Endometrium (tissue), 2 donors: ENCODE results near the gene CLCN4.

Experiments
- FAIRE-seq: peaks from 2 replicates; lab custom pipeline; 2012; peaks lifted over from hg19 to GRCh38; lab: Jason Lieb, UNC
- donor health status: control.
- donor health status: control.

Gene CLCN4

GRCh38 chrX:10244915-10245622 is 88.3 kb downstream of the CLCN4 start:
- FAIRE-seq = no peak

GRCh38 chrX:10245886-10246285 is 89.1 kb downstream of the CLCN4 start:
- FAIRE-seq = no peak

- no peak for FAIRE-seq
Observed at GRCh38 chrX:10246297-10246696, 89.5 kb downstream of the CLCN4 start.

- FAIRE-seq = no peak
Observed at GRCh38 chrX:10246846-10247245, 90.1 kb downstream of the CLCN4 start.

GRCh38 chrX:10254739-10255138 is 98.0 kb downstream of the CLCN4 start:
- no peak for FAIRE-seq

GRCh38 chrX:10259716-10260115 is 102.9 kb downstream of the CLCN4 start:
- no peak for FAIRE-seq

GRCh38 chrX:10265775-10266174 is 109.0 kb downstream of the CLCN4 start:
- FAIRE-seq = no peak

- no peak for FAIRE-seq
Observed at GRCh38 chrX:10278716-10279115, 121.9 kb downstream of the CLCN4 start.

- FAIRE-seq = no peak
Observed at GRCh38 chrX:10280071-10280470, 123.3 kb downstream of the CLCN4 start.

GRCh38 chrX:10282490-10282889 is 125.7 kb downstream of the CLCN4 start:
- FAIRE-seq = no peak

- FAIRE-seq = no peak
Observed at GRCh38 chrX:10286195-10286594, 129.4 kb downstream of the CLCN4 start.
